BLaER1 treated with 17β-estradiol and CSF1 and Interleukin-3, amounts not matched to agents 10 nM and 100 nM (cell line): Measurements from ENCODE around the gene KLRF1.

ENCODE experiments used
- H3K27ac ChIP-seq, 11 experiments: shearing (Covaris generic); formaldehyde crosslinking; 2 replicates each; pipeline ENCODE4 v1.8.1; 2022
- H3K27me3 ChIP-seq, 11 experiments: shearing (Covaris generic); formaldehyde crosslinking; 2 replicates each; pipeline ENCODE4 v1.8.1; 2022
- H3K36me3 ChIP-seq, 11 experiments: shearing (Covaris generic); formaldehyde crosslinking; 2 replicates each; pipeline ENCODE4 v1.8.1; 2022
- H3K4me1 ChIP-seq, 10 experiments: shearing (Covaris generic); formaldehyde crosslinking; 2 replicates each; pipeline ENCODE4 v1.8.1; 2022
- H3K4me2 ChIP-seq, 11 experiments: shearing (Covaris generic); formaldehyde crosslinking; 2 replicates each; pipeline ENCODE4 v1.8.1; 2022
- H3K4me3 ChIP-seq, 10 experiments: shearing (Covaris generic); formaldehyde crosslinking; 2 replicates each; pipeline ENCODE4 v1.8.1; 2022
- H3K9ac ChIP-seq, 11 experiments: shearing (Covaris generic); formaldehyde crosslinking; 2 replicates each; pipeline ENCODE4 v1.8.1; 2022
- H3K9me3 ChIP-seq, 11 experiments: shearing (Covaris generic); formaldehyde crosslinking; replicated peaks in 1 of 11; 2 replicates each; pipeline ENCODE4 v1.8.1; 2022
- H4K20me1 ChIP-seq, 11 experiments: shearing (Covaris generic); formaldehyde crosslinking; 2 replicates each; pipeline ENCODE4 v1.8.1; 2022
- Cebpa-rat ChIP-seq, 11 experiments: shearing (Covaris generic); IDR thresholded peaks; 2 replicates each; pipeline ENCODE4 v1.8.1; 2022

KLRF1 gene

GRCh38 chr12:9827209-9827888 lies at the start of gene KLRF1:
KLRF1 (plus strand) TSS chr12:9827481; CDS start chr12:9827545, 64 bp downstream.
- Histone ChIP-seq H4K20me1 (no peaks in the 10 kb centered on the region), H3K4me1 (no peaks in the 10 kb centered on the region), H3K4me3 (no peak within 1 kb of the TSS), H3K9ac (no peak within 1 kb of the TSS), H3K27ac (no peak within 1 kb of the TSS), H3K36me3 (no peaks in the 10 kb centered on the region), H3K4me2 (no peak within 1 kb of the TSS), H3K9me3 (0 out of 22 replicates have a peak, but pooled peaks cover 0 to 4% (median 0%) of the 10 kb centered on the region in 11 experiments), H3K27me3 (no peaks in the 10 kb centered on the region)
- no peak for TF ChIP-seq Cebpa-rat (IDR thresholded peaks at IDR 0.05)

GRCh38 chr12:9779209-9779608 lies 48.1 kb upstream of the KLRF1 start:
- Histone ChIP-seq H3K36me3 (no peaks in the 10 kb centered on the region), H3K9ac (no peak overlapping the region), H3K27me3 (no peaks in the 10 kb centered on the region), H3K4me3 (no peak overlapping the region), H4K20me1 (no peaks in the 10 kb centered on the region), H3K9me3 (peaks cover 0 to 12% (median 4%) of the 10 kb centered on the region in 11 experiments; a peak in 4 of 22 replicates), H3K27ac (peak overlapping the region in 1 of 11 experiments; percentile 2; a peak in 2 of 22 replicates), H3K4me1 (peaks cover 0 to 26% (median 6%) of the 10 kb centered on the region in 10 experiments; a peak in 10 of 20 replicates), H3K4me2 (peak overlapping the region in 6 of 11 experiments; percentile 19 to 45 (median 38); a peak in 7 of 22 replicates)
- no peak for TF ChIP-seq Cebpa-rat (IDR thresholded peaks at IDR 0.05)

GRCh38 chr12:9781360-9781759 lies 45.9 kb upstream of the KLRF1 start:
- Histone ChIP-seq H3K9me3 (peaks cover 0 to 12% (median 4%) of the 10 kb centered on the region in 11 experiments; a peak in 4 of 22 replicates), H4K20me1 (no peaks in the 10 kb centered on the region), H3K9ac (no peak overlapping the region), H3K36me3 (no peaks in the 10 kb centered on the region), H3K4me3 (no peak overlapping the region), H3K27me3 (no peaks in the 10 kb centered on the region), H3K4me2 (no peak overlapping the region), H3K4me1 (peaks cover 0 to 16% (median 4%) of the 10 kb centered on the region in 10 experiments; a peak in 9 of 20 replicates), H3K27ac (no peak overlapping the region)
- no peak for TF ChIP-seq Cebpa-rat (IDR thresholded peaks at IDR 0.05)

GRCh38 chr12:9782547-9783382 lies 44.5 kb upstream of the KLRF1 start:
- H3K4me2 ChIP-seq, result no peak overlapping the region
- H3K9ac ChIP-seq, result no peak overlapping the region
- H3K36me3 ChIP-seq, result no peaks in the 10 kb centered on the region
- no peak overlapping the region for H3K4me3 ChIP-seq
- peaks cover 0 to 16% (median 4%) of the 10 kb centered on the region in 10 experiments; a peak in 9 of 20 replicates for H3K4me1 ChIP-seq
- no peaks in the 10 kb centered on the region for H3K27me3 ChIP-seq
- no peak for TF ChIP-seq Cebpa-rat (IDR thresholded peaks at IDR 0.05)
- H3K27ac ChIP-seq, result no peak overlapping the region
- H3K9me3 ChIP-seq, result peaks cover 0 to 12% (median 4%) of the 10 kb centered on the region in 11 experiments; a peak in 4 of 22 replicates
- H4K20me1 ChIP-seq, result no peaks in the 10 kb centered on the region

GRCh38 chr12:9784326-9784725 lies 43.0 kb upstream of the KLRF1 start:
- no peak overlapping the region for H3K9ac ChIP-seq
- no peak for TF ChIP-seq Cebpa-rat (IDR thresholded peaks at IDR 0.05)
- no peak overlapping the region for H3K27ac ChIP-seq
- H3K4me2 ChIP-seq, result no peak overlapping the region
- H4K20me1 ChIP-seq, result no peaks in the 10 kb centered on the region
- H3K9me3 ChIP-seq, result peaks cover 0 to 12% (median 4%) of the 10 kb centered on the region in 11 experiments; a peak in 4 of 22 replicates
- no peaks in the 10 kb centered on the region for H3K36me3 ChIP-seq
- no peak overlapping the region for H3K4me3 ChIP-seq
- H3K27me3 ChIP-seq, result no peaks in the 10 kb centered on the region
- peaks cover 0 to 5% (median 1%) of the 10 kb centered on the region in 10 experiments; a peak in 6 of 20 replicates for H3K4me1 ChIP-seq

GRCh38 chr12:9784816-9785215 lies 42.5 kb upstream of the KLRF1 start:
- H3K9me3 ChIP-seq, result peaks cover 0 to 13% (median 4%) of the 10 kb centered on the region in 11 experiments; a peak in 12 of 22 replicates
- H3K9ac ChIP-seq, result no peak overlapping the region
- H3K27me3 ChIP-seq, result no peaks in the 10 kb centered on the region
- H4K20me1 ChIP-seq, result no peaks in the 10 kb centered on the region
- no peak overlapping the region for H3K4me3 ChIP-seq
- H3K36me3 ChIP-seq, result no peaks in the 10 kb centered on the region
- no peak overlapping the region for H3K27ac ChIP-seq
- no peak for TF ChIP-seq Cebpa-rat (IDR thresholded peaks at IDR 0.05)
- H3K4me2 ChIP-seq, result no peak overlapping the region
- H3K4me1 ChIP-seq, result peaks cover 0 to under 1% (median 0%) of the 10 kb centered on the region in 10 experiments; a peak in 3 of 20 replicates

GRCh38 chr12:9786726-9787717 lies 40.3 kb upstream of the KLRF1 start:
- H3K27ac ChIP-seq, result no peak overlapping the region
- no peak overlapping the region for H3K4me2 ChIP-seq
- peaks cover 5 to 24% (median 13%) of the 10 kb centered on the region in 11 experiments; a peak in 19 of 22 replicates for H3K9me3 ChIP-seq
- H3K36me3 ChIP-seq, result no peaks in the 10 kb centered on the region
- no peak for TF ChIP-seq Cebpa-rat (IDR thresholded peaks at IDR 0.05)
- no peaks in the 10 kb centered on the region for H4K20me1 ChIP-seq
- no peak overlapping the region for H3K9ac ChIP-seq
- no peak overlapping the region for H3K4me3 ChIP-seq
- no peaks in the 10 kb centered on the region for H3K27me3 ChIP-seq
- no peaks in the 10 kb centered on the region for H3K4me1 ChIP-seq

GRCh38 chr12:9792185-9792900 lies 34.9 kb upstream of the KLRF1 start:
- Histone ChIP-seq H4K20me1 (no peaks in the 10 kb centered on the region), H3K4me3 (no peak overlapping the region), H3K27me3 (no peaks in the 10 kb centered on the region; a peak in 1 of 22 replicates), H3K9me3 (peaks cover 5 to 15% (median 11%) of the 10 kb centered on the region in 11 experiments; a peak in 19 of 22 replicates), H3K36me3 (no peaks in the 10 kb centered on the region), H3K9ac (no peak overlapping the region), H3K4me2 (peak overlapping the region in 8 of 11 experiments; percentile 1 to 92 (median 72); a peak in 10 of 22 replicates), H3K4me1 (peaks cover 29 to 46% (median 35%) of the 10 kb centered on the region in 10 experiments), H3K27ac (peak overlapping the region in 2 of 11 experiments; percentile 25 to 31; a peak in 3 of 22 replicates)
- no peak for TF ChIP-seq Cebpa-rat (IDR thresholded peaks at IDR 0.05)
